H4 (cell line): ENCODE results near the gene TRERF1. TPM values are rescaled to one million over a fixed set of nuclear protein-coding genes. Genes with fewer than 3 reads are reported as not detected.
"Not testable (repeated sequence)": the region's sequence is repeated elsewhere in the genome, so short reads cannot be mapped to it uniquely, and the experiment has no call there.

Experiments used
- DNase-seq: peaks from one replicate; pipeline ENCODE4 v3.0.0-alpha.2; 2015; ENCODE audit warnings: low spot score
- total RNA-seq: library from RNA; depleted of rRNA; stranded (reverse); fragments of >200 nt; shearing (Covaris generic); gene quantifications from 2 replicates; pipeline ENCODE4 v1.2.3, GENCODE V29; 2014

Gene TRERF1
- total RNA-seq, 1 experiment from 2014 or later = 5.2 TPM

- no peak for DNase-seq
These were observed 1.7 kb downstream of the TRERF1 start for GRCh38 chr6:42449917-42450476.

GRCh38 chr6:42448927-42449659 lies 2.6 kb downstream of the TRERF1 start:
- DNase-seq = no peak

GRCh38 chr6:42448391-42448790 lies 3.3 kb downstream of the TRERF1 start:
- no peak for DNase-seq

- no peak for DNase-seq
These were observed 4.7 kb downstream of the TRERF1 start for GRCh38 chr6:42446996-42447395.

- DNase-seq = no peak
These were observed 5.4 kb downstream of the TRERF1 start for GRCh38 chr6:42446370-42446769.

- DNase-seq = not testable (repeated sequence)
These were observed 5.8 kb downstream of the TRERF1 start for GRCh38 chr6:42445955-42446354.

- no peak for DNase-seq
These were observed 8.2 kb downstream of the TRERF1 start for GRCh38 chr6:42443312-42444060.

GRCh38 chr6:42441697-42442081 lies 10.0 kb downstream of the TRERF1 start:
- no peak for DNase-seq

GRCh38 chr6:42440778-42441696 lies 10.7 kb downstream of the TRERF1 start:
- DNase-seq = no peak

GRCh38 chr6:42440027-42440426 lies 11.7 kb downstream of the TRERF1 start:
- DNase-seq = no peak

GRCh38 chr6:42436825-42437224 lies 14.9 kb downstream of the TRERF1 start:
- DNase-seq = no peak

GRCh38 chr6:42434237-42434636 lies 17.5 kb downstream of the TRERF1 start:
- no peak for DNase-seq

- DNase-seq = no peak
These were observed 18.3 kb downstream of the TRERF1 start for GRCh38 chr6:42433409-42433808.

GRCh38 chr6:42431877-42432276 lies 19.8 kb downstream of the TRERF1 start:
- DNase-seq = no peak

- DNase-seq = no peak
These were observed 20.4 kb downstream of the TRERF1 start for GRCh38 chr6:42431356-42431755.

GRCh38 chr6:42429836-42430235 lies 21.9 kb downstream of the TRERF1 start:
- DNase-seq = no peak

GRCh38 chr6:42429042-42429585 lies 22.6 kb downstream of the TRERF1 start:
- DNase-seq = no peak

GRCh38 chr6:42428326-42429041 lies 23.2 kb downstream of the TRERF1 start:
- peak; percentile 47 for DNase-seq

- DNase-seq = no peak
These were observed 23.9 kb downstream of the TRERF1 start for GRCh38 chr6:42427871-42428270.

GRCh38 chr6:42426191-42426590 lies 25.5 kb downstream of the TRERF1 start:
- DNase-seq = no peak

GRCh38 chr6:42424906-42425474 lies 26.7 kb downstream of the TRERF1 start:
- DNase-seq = no peak
